Natural killer cell (primary cell): Measurements from ENCODE around the gene PCDHB9. TPM values are rescaled to one million over a fixed set of nuclear protein-coding genes. Genes with fewer than 3 reads are reported as not detected.
"Not testable (repeated sequence)": the region's sequence is repeated elsewhere in the genome, so short reads cannot be mapped to it uniquely, and the experiment has no call there.

Experiments
- ATAC-seq, 3 donors: fragments of 150-1000 bp in 2 of 3; fragments of 200-7000 bp in 1 of 3; cut with Tn5 transposase; 1 replicate in 1 of 3; 2 replicates in 2 of 3; pipeline ENCODE4 v1.10.0; 2021; ENCODE audit warnings: mild to moderate bottlenecking in 2 of 3, moderate library complexity in 2 of 3
- DNase-seq, 2 donors: peaks; one replicate each; pipeline versions ENCODE4 v3.0.0 to v3.0.0-alpha.2; 2013 to 2021; ENCODE audit warnings: mixed read lengths in 1 of 2
- H3K27ac ChIP-seq: one replicate; pipeline ENCODE4 v1.5.1; 2013; ENCODE audit warnings: mild to moderate bottlenecking, low read length
- H3K27me3 ChIP-seq: one replicate; pipeline ENCODE4 v1.6.1; 2013; ENCODE audit warnings: low read length; ENCODE audit not compliant: control insufficient read depth, insufficient read depth
- H3K36me3 ChIP-seq: one replicate; pipeline ENCODE4 v1.6.1; 2013; ENCODE audit warnings: low read length; ENCODE audit not compliant: control insufficient read depth, insufficient read depth
- H3K4me1 ChIP-seq: one replicate; pipeline ENCODE4 v1.6.1; 2013; ENCODE audit warnings: low read length; ENCODE audit not compliant: control insufficient read depth, insufficient read depth
- H3K4me3 ChIP-seq: one replicate; pipeline ENCODE4 v1.5.1; 2013; ENCODE audit warnings: low read length
- H3K9me3 ChIP-seq: one replicate; pipeline ENCODE4 v1.6.1; 2013; ENCODE audit warnings: low read length; ENCODE audit not compliant: control insufficient read depth, insufficient read depth
- H3K27ac Mint-ChIP-seq, 2 donors: one replicate each; pipeline ENCODE4 v1.8.0; 2022; ENCODE audit warnings: mild to moderate bottlenecking in 2 of 2, mixed read lengths in 2 of 2, moderate library complexity in 1 of 2
- H3K27me3 Mint-ChIP-seq, 2 donors: one replicate each; pipeline ENCODE4 v1.8.0; 2022; ENCODE audit warnings: low read depth in 2 of 2, mixed read lengths in 2 of 2
- H3K36me3 Mint-ChIP-seq: one replicate; pipeline ENCODE4 v1.8.0; 2022; ENCODE audit warnings: mixed read lengths
- H3K4me1 Mint-ChIP-seq, 2 donors: one replicate each; pipeline ENCODE4 v1.8.0; 2022; ENCODE audit warnings: mixed read lengths in 2 of 2
- H3K4me3 Mint-ChIP-seq: one replicate; pipeline ENCODE4 v1.8.0; 2022; ENCODE audit warnings: mild to moderate bottlenecking, moderate library complexity, mixed read lengths
- H3K9me3 Mint-ChIP-seq, 2 donors: one replicate each; pipeline ENCODE4 v1.8.0; 2022; ENCODE audit warnings: mixed read lengths in 2 of 2
- CTCF ChIP-seq: fragments of 200-600 bp; IDR thresholded peaks from one replicate; pipeline ENCODE4 v1.8.0; 2022; ENCODE audit warnings: antibody characterized with exemption
- WGBS: methylation state at CpG from one replicate; pipeline ENCODE4 v1.1.7; 2013; ENCODE audit warnings: missing lambda C conversion rate; ENCODE audit not compliant: insufficient coverage; 5-methylcytosine and 5-hydroxymethylcytosine counted together
- intact Hi-C: fragments of 100-400 bp; cut with micrococcal nuclease; formaldehyde crosslinking; loops from one replicate; pipeline ENCODE4 v1.14.2; 2022
- total RNA-seq, 4 donors: library from RNA; stranded (reverse); fragments of 120-200 nt in 1 of 4; gene quantifications; one replicate each; pipeline versions ENCODE4 v1.2.3 to v1.2.4, GENCODE V29; 2013 to 2022

PCDHB9 gene
- total RNA-seq, 3 donors from 2014 or later (not counting 1 experiment from before 2014, with no cell fraction given), result 0.15 TPM; not detected in 2

- no peak for TF ChIP-seq CTCF
- H3K9me3 Mint-ChIP-seq, result peaks cover 3 to 8% of the 10 kb centered on the region in 2 donors
These were observed 36.0 kb upstream of the PCDHB9 start for GRCh38 chr5:141150993-141151325.

GRCh38 chr5:141151632-141152031, 35.3 kb upstream of the PCDHB9 start:
- H3K4me1 Mint-ChIP-seq, H3K4me1 ChIP-seq, H3K4me3 Mint-ChIP-seq, H3K36me3 ChIP-seq, H3K27me3 ChIP-seq, DNase-seq, H3K27ac ChIP-seq, intact Hi-C loops, H3K9me3 Mint-ChIP-seq, H3K4me3 ChIP-seq, ATAC-seq, H3K27ac Mint-ChIP-seq: not testable (repeated sequence)
- Mint-ChIP-seq H3K27me3 (peaks cover 0 to 20% of the 10 kb centered on the region in 2 donors), H3K36me3 (peaks cover 26% of the 10 kb centered on the region)
- peaks cover 12% of the 10 kb centered on the region for H3K9me3 ChIP-seq
- 42% methylated on average over 30 of the region's 41 CpGs for WGBS

More at GRCh38 chr5:141150993-141151325, 36.0 kb upstream of the PCDHB9 start:
- no peak for DNase-seq
- Histone ChIP-seq H3K9me3 (peaks cover 8% of the 10 kb centered on the region), H3K4me1 (no peaks in the 10 kb centered on the region), H3K27ac (no peak overlapping the region), H3K27me3 (peaks cover 4% of the 10 kb centered on the region), H3K4me3 (no peak overlapping the region), H3K36me3 (no peaks in the 10 kb centered on the region)
- Mint-ChIP-seq H3K4me3 (no peak overlapping the region), H3K27ac (no peak overlapping the region), H3K4me1 (peaks cover 0 to 4% of the 10 kb centered on the region in 2 donors), H3K27me3 (peaks cover 0 to 13% of the 10 kb centered on the region in 2 donors), H3K36me3 (peaks cover 20% of the 10 kb centered on the region)
- intact Hi-C loops, result no loop called here
- no peak for ATAC-seq
- 43% methylated on average over 13 of the region's 13 CpGs for WGBS

- intact Hi-C loops, H3K4me3 ChIP-seq, H3K4me3 Mint-ChIP-seq, H3K4me1 Mint-ChIP-seq, H3K27ac Mint-ChIP-seq, H3K36me3 ChIP-seq, ATAC-seq, H3K27me3 ChIP-seq, H3K27ac ChIP-seq, DNase-seq, H3K9me3 Mint-ChIP-seq, H3K4me1 ChIP-seq: not testable (repeated sequence)
- peaks cover 0 to 22% of the 10 kb centered on the region in 2 donors for H3K27me3 Mint-ChIP-seq
- 38% methylated on average over 33 of the region's 36 CpGs for WGBS
- H3K36me3 Mint-ChIP-seq, result peaks cover 30% of the 10 kb centered on the region
- H3K9me3 ChIP-seq, result peaks cover 16% of the 10 kb centered on the region
These were observed 34.9 kb upstream of the PCDHB9 start for GRCh38 chr5:141152096-141152495.

GRCh38 chr5:141155540-141156374, 31.2 kb upstream of the PCDHB9 start:
- Mint-ChIP-seq H3K4me1 (no peaks in the 10 kb centered on the region), H3K27ac (no peak overlapping the region), H3K9me3 (peaks cover 5 to 6% of the 10 kb centered on the region in 2 donors), H3K4me3 (no peak overlapping the region), H3K27me3 (peaks cover 0 to 19% of the 10 kb centered on the region in 2 donors), H3K36me3 (peaks cover 24% of the 10 kb centered on the region)
- no peaks in the 10 kb centered on the region for H3K36me3 ChIP-seq
- TF ChIP-seq CTCF, result no peak
- H3K27me3 ChIP-seq, result peaks cover 6% of the 10 kb centered on the region
- H3K27ac ChIP-seq, result no peak overlapping the region
- 38% methylated on average over 20 of the region's 21 CpGs for WGBS
- DNase-seq (no peak), ATAC-seq (no peak)
- no peaks in the 10 kb centered on the region for H3K4me1 ChIP-seq
- no peak overlapping the region for H3K4me3 ChIP-seq
- H3K9me3 ChIP-seq, result peaks cover 16% of the 10 kb centered on the region
- intact Hi-C loops, result no loop called here

GRCh38 chr5:141157356-141157755, 29.6 kb upstream of the PCDHB9 start:
- H3K36me3 ChIP-seq, intact Hi-C loops, H3K4me3 ChIP-seq, H3K4me1 ChIP-seq, H3K9me3 Mint-ChIP-seq, H3K4me1 Mint-ChIP-seq, H3K27ac ChIP-seq, ATAC-seq, H3K4me3 Mint-ChIP-seq, DNase-seq, H3K27ac Mint-ChIP-seq, H3K27me3 ChIP-seq: not testable (repeated sequence)
- 41% methylated on average over 29 of the region's 38 CpGs for WGBS
- H3K27me3 Mint-ChIP-seq, result peaks cover 0 to 16% of the 10 kb centered on the region in 2 donors
- peaks cover 12% of the 10 kb centered on the region for H3K9me3 ChIP-seq
- peaks cover 24% of the 10 kb centered on the region for H3K36me3 Mint-ChIP-seq

- Mint-ChIP-seq H3K36me3 (peaks cover 22% of the 10 kb centered on the region), H3K27me3 (peaks cover 0 to 15% of the 10 kb centered on the region in 2 donors)
- H3K4me1 ChIP-seq, intact Hi-C loops, H3K27me3 ChIP-seq, H3K27ac Mint-ChIP-seq, ATAC-seq, H3K4me3 ChIP-seq, H3K36me3 ChIP-seq, H3K27ac ChIP-seq, H3K9me3 Mint-ChIP-seq, H3K4me3 Mint-ChIP-seq, H3K4me1 Mint-ChIP-seq, DNase-seq: not testable (repeated sequence)
- peaks cover 12% of the 10 kb centered on the region for H3K9me3 ChIP-seq
- WGBS, result 45% methylated on average over 19 of the region's 28 CpGs
These were observed 29.1 kb upstream of the PCDHB9 start for GRCh38 chr5:141157901-141158300.
